Osteoblast (primary cell): ENCODE measurements around the gene CDC42BPG. TPM values are rescaled to one million over a fixed set of nuclear protein-coding genes. Genes with fewer than 3 reads are reported as not detected.

Experiments
- DNase-seq: peaks from one replicate; pipeline ENCODE4 v3.0.0; 2011; ENCODE audit warnings: low spot score, mixed read lengths; ENCODE audit not compliant: insufficient read length; ENCODE audit errors: missing footprints
- H2AFZ ChIP-seq: 2 replicates; pipeline ENCODE4 v1.6.0; 2011; ENCODE audit warnings: mild to moderate bottlenecking, low read length
- H3K27ac ChIP-seq: 2 replicates; pipeline ENCODE4 v1.5.1; 2011; ENCODE audit warnings: mild to moderate bottlenecking, low read depth, low read length, moderate library complexity
- H3K27me3 ChIP-seq: 2 replicates; pipeline ENCODE4 v1.6.0; 2012; ENCODE audit warnings: mild to moderate bottlenecking, control low read depth, inconsistent platforms, low read length, moderate library complexity; ENCODE audit not compliant: insufficient read depth
- H3K36me3 ChIP-seq: 2 replicates; pipeline ENCODE4 v1.5.1; 2011; ENCODE audit warnings: mild to moderate bottlenecking, low read length, control low read depth, moderate library complexity; ENCODE audit not compliant: insufficient read depth
- H3K4me1 ChIP-seq: 2 replicates; pipeline ENCODE4 v1.5.1; 2011; ENCODE audit warnings: mild to moderate bottlenecking, low read length, control low read depth, moderate library complexity; ENCODE audit not compliant: insufficient read depth
- H3K4me2 ChIP-seq: 2 replicates; pipeline ENCODE4 v1.6.0; 2011; ENCODE audit warnings: mild to moderate bottlenecking, low read length; ENCODE audit not compliant: insufficient read depth
- H3K4me3 ChIP-seq: fragments of 200-600 bp; sonication (generic); 3 replicates; pipeline ENCODE4 v1.5.1; 2012; ENCODE audit warnings: mild to moderate bottlenecking, low read length, inconsistent platforms; ENCODE audit not compliant: insufficient read depth
- H3K79me2 ChIP-seq: 2 replicates; pipeline ENCODE4 v1.6.0; 2012; ENCODE audit warnings: mild to moderate bottlenecking, low read length, control low read depth, inconsistent platforms; ENCODE audit not compliant: insufficient read depth
- H3K9me3 ChIP-seq: 2 replicates; pipeline ENCODE4 v1.5.1; 2011; ENCODE audit warnings: low read depth, low read length, control low read depth
- H4K20me1 ChIP-seq: 2 replicates; pipeline ENCODE4 v1.6.0; 2012; ENCODE audit warnings: mild to moderate bottlenecking, low read length, control low read depth; ENCODE audit not compliant: insufficient read depth
- CTCF ChIP-seq: IDR thresholded peaks from 2 replicates; pipeline ENCODE4 v1.5.1; 2011; ENCODE audit warnings: mild to moderate bottlenecking, low read depth, low read length, moderate library complexity; ENCODE audit errors: extremely low read depth
- total RNA-seq: library from RNA; depleted of rRNA; stranded (reverse); fragments of >200 nt; gene quantifications from 2 replicates; pipeline ENCODE4 v1.2.3, GENCODE V29; 2012

The CDC42BPG gene
- total RNA-seq, 1 donor = under 0.01 TPM

- Histone ChIP-seq H3K36me3 (peaks cover 27% of the 10 kb centered on the region), H3K9me3 (no peaks in the 10 kb centered on the region), H3K4me2 (peak overlapping the region; percentile 94), H3K27ac (peak overlapping the region; percentile 83), H3K79me2 (peaks cover 64% of the 10 kb centered on the region), H3K4me3 (peak overlapping the region; percentile 90), H3K27me3 (no peaks in the 10 kb centered on the region), H2AFZ (no peak overlapping the region), H4K20me1 (peaks cover 54% of the 10 kb centered on the region), H3K4me1 (peaks cover 37% of the 10 kb centered on the region)
- TF ChIP-seq CTCF = no peak
- DNase-seq = no peak
These were observed 31.8 kb upstream of the CDC42BPG start for GRCh38 chr11:64876229-64876750.

- Histone ChIP-seq H3K4me2 (peak overlapping the region; percentile 94), H4K20me1 (peaks cover 61% of the 10 kb centered on the region), H3K36me3 (peaks cover 31% of the 10 kb centered on the region), H3K27ac (peak overlapping the region; percentile 83), H3K9me3 (no peaks in the 10 kb centered on the region), H3K79me2 (peaks cover 71% of the 10 kb centered on the region), H3K4me3 (peak overlapping the region; percentile 90), H3K27me3 (no peaks in the 10 kb centered on the region), H3K4me1 (peaks cover 40% of the 10 kb centered on the region), H2AFZ (no peak overlapping the region)
- peak; percentile 12 for TF ChIP-seq CTCF
- no peak for DNase-seq
These were observed 31.1 kb upstream of the CDC42BPG start for GRCh38 chr11:64875369-64876228.

- H3K4me3 ChIP-seq = no peak overlapping the region
- H3K4me1 ChIP-seq = peaks cover 40% of the 10 kb centered on the region
- no peaks in the 10 kb centered on the region for H3K9me3 ChIP-seq
- H3K27me3 ChIP-seq = no peaks in the 10 kb centered on the region
- H3K79me2 ChIP-seq = peaks cover 81% of the 10 kb centered on the region
- H3K27ac ChIP-seq = no peak overlapping the region
- no peak overlapping the region for H3K4me2 ChIP-seq
- no peak for TF ChIP-seq CTCF
- H3K36me3 ChIP-seq = peaks cover 36% of the 10 kb centered on the region
- DNase-seq = no peak
- peaks cover 70% of the 10 kb centered on the region for H4K20me1 ChIP-seq
- H2AFZ ChIP-seq = no peak overlapping the region
These were observed 30.1 kb upstream of the CDC42BPG start for GRCh38 chr11:64874308-64875240.
